GM06990 (cell line): ENCODE results near the gene TMED4.
"Not testable (repeated sequence)": the region's sequence is repeated elsewhere in the genome, so short reads cannot be mapped to it uniquely, and the experiment has no call there.

Experiments
- DNase-seq: peaks from one replicate; pipeline ENCODE4 v3.0.0-alpha.2; 2011; ENCODE audit not compliant: insufficient read length; ENCODE audit errors: extremely low read depth
- H3K27me3 ChIP-seq: replicated peaks from 2 replicates; pipeline ENCODE4 v1.6.0; 2011; ENCODE audit warnings: low read length; ENCODE audit not compliant: control insufficient read depth, insufficient read depth
- H3K36me3 ChIP-seq: 2 replicates; pipeline ENCODE4 v1.5.1; 2011; ENCODE audit warnings: low read length; ENCODE audit not compliant: control insufficient read depth, insufficient read depth
- H3K4me3 ChIP-seq: replicated peaks from 2 replicates; pipeline ENCODE4 v1.5.1; 2011; ENCODE audit warnings: low read depth, mild to moderate bottlenecking, control low read depth, low read length
- TF ChIP-seq, protein P1 (sequence below): IDR thresholded peaks from 2 replicates; pipeline ENCODE4 v1.5.1; 2011; ENCODE audit warnings: low read length, control low read depth, mild to moderate bottlenecking, inconsistent platforms; ENCODE audit not compliant: insufficient read depth, poor library complexity, severe bottlenecking

The TMED4 gene

GRCh38 chr7:44564606-44565005 is 17.4 kb downstream of the TMED4 start:
- Histone ChIP-seq H3K36me3 (peaks cover 42% of the 10 kb centered on the region), H3K27me3 (no peaks in the 10 kb centered on the region), H3K4me3 (no peak overlapping the region)
- no peak for DNase-seq
- TF ChIP-seq, protein P1, sequence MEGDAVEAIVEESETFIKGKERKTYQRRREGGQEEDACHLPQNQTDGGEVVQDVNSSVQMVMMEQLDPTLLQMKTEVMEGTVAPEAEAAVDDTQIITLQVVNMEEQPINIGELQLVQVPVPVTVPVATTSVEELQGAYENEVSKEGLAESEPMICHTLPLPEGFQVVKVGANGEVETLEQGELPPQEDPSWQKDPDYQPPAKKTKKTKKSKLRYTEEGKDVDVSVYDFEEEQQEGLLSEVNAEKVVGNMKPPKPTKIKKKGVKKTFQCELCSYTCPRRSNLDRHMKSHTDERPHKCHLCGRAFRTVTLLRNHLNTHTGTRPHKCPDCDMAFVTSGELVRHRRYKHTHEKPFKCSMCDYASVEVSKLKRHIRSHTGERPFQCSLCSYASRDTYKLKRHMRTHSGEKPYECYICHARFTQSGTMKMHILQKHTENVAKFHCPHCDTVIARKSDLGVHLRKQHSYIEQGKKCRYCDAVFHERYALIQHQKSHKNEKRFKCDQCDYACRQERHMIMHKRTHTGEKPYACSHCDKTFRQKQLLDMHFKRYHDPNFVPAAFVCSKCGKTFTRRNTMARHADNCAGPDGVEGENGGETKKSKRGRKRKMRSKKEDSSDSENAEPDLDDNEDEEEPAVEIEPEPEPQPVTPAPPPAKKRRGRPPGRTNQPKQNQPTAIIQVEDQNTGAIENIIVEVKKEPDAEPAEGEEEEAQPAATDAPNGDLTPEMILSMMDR = no peak

DNA sequence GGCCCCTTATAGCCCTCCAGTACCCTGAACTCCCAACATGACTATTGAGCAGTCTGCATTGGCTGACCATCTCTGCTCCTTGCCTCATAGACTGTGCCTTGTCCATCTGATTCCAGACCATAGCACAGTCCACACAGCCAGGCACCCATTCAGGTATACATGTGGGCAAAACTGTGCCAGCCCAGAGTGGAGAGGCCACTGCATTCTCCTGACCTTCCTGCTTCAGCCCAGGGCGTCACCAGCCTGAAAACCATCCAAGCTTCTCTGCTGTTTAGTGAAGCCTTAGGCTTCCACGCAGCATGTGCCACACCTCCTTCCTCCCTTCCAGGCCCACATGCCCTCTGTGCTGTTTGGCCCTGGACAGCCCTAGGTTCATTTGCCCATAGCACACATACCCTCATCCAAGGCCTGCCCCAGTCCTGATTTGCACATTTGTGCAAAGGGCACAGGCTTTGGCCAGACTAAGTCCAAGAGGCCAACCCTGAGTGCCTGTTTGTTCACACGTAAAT is 18.8 kb downstream of the TMED4 start:
- DNase-seq = no peak
- Histone ChIP-seq H3K36me3 (peaks cover 30% of the 10 kb centered on the region), H3K27me3 (no peaks in the 10 kb centered on the region), H3K4me3 (no peak overlapping the region)
- TF ChIP-seq, protein P1 = no peak

DNA sequence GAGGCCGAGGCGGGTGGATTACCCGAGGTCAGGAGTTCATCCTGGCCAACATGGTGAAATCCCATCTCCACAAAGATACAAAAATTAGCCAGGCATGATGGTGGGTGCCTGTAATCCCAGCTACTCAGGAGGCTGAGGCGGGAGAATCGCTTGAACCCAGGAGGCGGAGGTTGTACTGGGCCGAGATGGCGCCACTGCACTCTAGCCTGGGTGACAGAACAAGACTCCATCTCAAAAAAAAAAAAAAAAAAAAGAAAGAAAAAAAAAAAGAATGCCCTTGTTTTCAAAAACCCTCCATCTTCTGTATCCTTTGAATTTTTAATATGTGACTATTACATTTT is 19.4 kb downstream of the TMED4 start:
- not testable (repeated sequence) for H3K4me3 ChIP-seq, DNase-seq

DNA sequence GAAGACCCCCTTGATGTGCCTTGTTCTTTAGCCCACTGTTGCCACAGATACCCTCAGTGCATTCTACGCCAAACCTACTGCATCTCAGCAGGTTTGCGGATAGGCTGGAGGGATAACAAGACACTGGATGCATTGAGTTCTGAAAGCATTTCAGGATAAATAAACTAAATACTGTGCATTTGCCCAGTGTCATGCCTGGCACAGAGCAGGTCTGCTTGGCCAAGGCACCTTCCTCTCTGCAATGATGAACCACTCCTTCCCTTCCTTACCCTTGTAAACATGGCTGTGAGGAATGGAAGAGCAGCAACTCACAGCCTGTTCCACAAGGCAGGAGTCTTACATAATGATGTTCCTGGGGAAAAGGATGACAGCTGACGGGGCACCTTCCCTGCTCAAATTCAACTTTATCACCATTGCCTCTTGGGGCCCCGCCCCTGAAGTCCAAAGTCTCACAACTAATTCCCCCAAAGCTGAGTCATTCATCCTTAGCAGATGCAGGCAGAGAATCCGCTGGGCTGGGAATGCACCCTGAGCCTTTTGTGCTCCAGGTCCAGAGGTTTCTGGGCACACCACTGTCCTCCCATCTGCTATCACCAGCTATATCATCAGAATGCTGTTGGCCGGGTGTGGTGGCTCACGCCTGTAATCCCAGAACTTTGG is 19.9 kb downstream of the TMED4 start:
- DNase-seq = no peak
- Histone ChIP-seq H3K4me3 (no peak overlapping the region), H3K36me3 (peaks cover 21% of the 10 kb centered on the region), H3K27me3 (no peaks in the 10 kb centered on the region)
- TF ChIP-seq, protein P1 = no peak

More for the DNA sequence above, 19.4 kb downstream of the TMED4 start:
- not testable (repeated sequence) for H3K27me3 ChIP-seq
- H3K36me3 ChIP-seq = peaks cover 25% of the 10 kb centered on the region

- Histone ChIP-seq H3K27me3 (no peaks in the 10 kb centered on the region), H3K4me3 (no peak overlapping the region), H3K36me3 (peaks cover 16% of the 10 kb centered on the region)
- TF ChIP-seq, protein P1 = no peak
- no peak for DNase-seq
These were observed 20.6 kb downstream of the TMED4 start for GRCh38 chr7:44561481-44561880.

DNA sequence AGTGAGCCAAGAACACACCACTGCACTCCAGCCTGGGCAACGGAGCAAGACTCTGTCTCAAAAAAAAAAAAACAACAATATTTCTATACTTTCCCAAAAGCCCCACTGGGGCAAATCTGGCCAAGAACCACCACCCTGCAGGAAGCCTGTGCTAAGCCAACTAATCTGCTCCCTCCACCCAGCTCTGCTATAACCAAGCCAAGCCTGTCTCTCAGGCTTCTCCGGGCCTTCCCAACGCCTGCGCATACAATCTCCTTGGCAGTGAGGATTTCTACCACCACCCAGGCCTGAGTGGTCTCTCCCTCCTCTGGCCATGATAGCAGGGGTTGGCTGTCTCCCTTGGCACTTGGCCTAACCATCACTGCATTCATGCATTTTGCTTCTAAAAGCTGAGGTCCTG is 22.5 kb downstream of the TMED4 start:
- TF ChIP-seq, protein P1 = no peak
- Histone ChIP-seq H3K36me3 (peaks cover 4% of the 10 kb centered on the region), H3K4me3 (no peak overlapping the region), H3K27me3 (no peaks in the 10 kb centered on the region)
- DNase-seq = no peak
